Kidney capillary endothelial cell (primary cell): Measurements from ENCODE around the gene PPFIA2.
"Not testable (repeated sequence)": the region's sequence is repeated elsewhere in the genome, so short reads cannot be mapped to it uniquely, and the experiment has no call there.

ENCODE experiments used
- DNase-seq: peaks from one replicate; pipeline ENCODE4 v3.0.0-alpha.2; 2018; ENCODE audit warnings: low spot score

PPFIA2 gene

DNA sequence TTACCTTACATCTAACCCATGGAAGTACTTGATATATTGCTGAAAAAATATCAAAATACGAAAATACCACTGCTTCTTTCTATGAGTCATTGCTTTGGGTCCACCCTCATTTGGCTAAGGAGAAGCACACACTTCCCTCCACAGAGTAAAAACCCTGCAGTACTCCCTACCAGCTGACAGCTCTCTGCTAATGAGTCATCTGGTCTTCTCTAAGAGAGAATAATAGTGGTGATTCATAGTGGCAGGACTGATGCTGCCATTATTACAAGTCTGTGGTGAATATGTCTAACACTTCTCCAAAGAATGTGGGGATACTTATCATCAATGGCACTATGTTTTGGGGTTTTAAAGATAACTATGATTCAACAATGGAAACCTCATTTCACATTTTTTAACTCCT, 90.7 kb downstream of the PPFIA2 start:
- peak; percentile 51 for DNase-seq

DNA sequence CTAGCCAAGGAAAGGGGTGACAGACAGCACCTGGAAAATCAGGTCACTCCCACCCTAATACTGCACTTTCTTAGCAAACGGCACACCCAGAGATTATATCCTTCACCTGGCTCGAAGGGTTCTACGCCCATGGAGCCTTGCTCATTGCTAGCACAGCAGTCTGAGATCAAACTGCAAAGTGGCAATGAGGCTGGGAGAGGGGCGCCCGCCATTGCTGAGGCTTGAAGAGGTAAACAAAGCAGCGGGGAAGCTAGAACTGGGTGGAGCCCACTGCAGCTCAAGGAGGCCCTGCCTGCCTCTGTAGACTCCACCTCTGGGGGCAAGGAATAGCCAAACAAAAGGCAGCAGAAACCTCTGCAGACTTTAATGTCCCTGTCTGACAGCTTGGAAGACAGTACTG, 99.8 kb downstream of the PPFIA2 start:
- DNase-seq, result not testable (repeated sequence)

GRCh38 chr12:81644503-81644902, 114.6 kb downstream of the PPFIA2 start:
- DNase-seq, result peak; percentile 25

GRCh38 chr12:81639196-81639595, 120.0 kb downstream of the PPFIA2 start:
- DNase-seq, result no peak

DNA sequence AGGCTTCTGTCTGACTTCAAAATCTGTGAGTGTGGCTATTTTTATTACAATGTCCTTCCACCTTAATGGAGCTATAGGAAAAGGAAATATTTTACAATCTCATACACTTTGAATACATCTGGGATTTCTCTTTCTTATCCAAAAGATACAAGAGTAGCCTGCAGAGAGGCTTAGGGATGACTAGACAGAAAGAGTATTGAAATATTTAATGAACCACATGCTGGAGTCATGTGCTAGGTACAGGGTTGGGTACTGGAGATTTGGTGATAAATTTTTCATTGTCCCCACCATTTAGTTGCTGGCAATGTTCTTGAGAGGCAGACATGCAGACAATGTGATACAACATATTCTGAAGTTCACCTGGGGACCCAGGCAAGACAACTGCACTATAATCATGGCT, 126.0 kb downstream of the PPFIA2 start:
- no peak for DNase-seq

DNA sequence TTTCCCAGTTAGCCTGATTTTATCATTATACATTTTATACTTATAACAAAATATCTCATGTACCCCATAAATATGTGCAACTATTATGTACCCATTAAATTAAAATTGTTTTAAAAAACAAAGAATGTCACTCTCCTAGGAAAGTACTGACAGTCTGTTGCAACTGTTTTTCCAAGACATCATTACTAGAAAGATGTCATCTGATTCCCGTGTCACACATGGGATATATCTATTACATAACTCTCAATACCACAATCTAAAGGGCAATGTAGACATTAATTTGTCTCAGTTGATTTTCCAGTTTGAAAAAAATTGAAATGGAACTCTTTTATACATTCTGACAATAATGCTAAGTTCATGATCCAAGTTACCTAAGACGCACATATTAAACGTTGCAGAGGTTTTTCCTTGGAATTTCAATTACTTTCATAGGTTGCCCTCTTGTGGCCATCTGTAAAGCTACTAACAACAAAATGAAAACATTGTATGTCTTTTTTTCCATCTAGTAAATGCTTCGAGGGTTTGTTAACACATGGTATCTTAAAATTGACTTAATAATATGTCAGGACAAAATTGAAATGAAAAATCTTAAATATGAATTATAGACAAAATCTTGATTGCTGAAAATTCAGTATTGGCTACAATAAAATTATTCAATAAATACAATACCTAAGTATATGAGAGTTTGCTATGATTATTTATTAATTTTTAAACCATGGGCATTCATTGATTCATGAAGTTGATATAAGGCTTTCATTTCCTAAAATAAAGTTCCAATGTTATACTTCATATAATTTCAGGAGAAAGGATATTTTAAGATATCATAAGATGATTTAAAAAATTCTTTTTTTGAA, 131.6 kb downstream of the PPFIA2 start:
- peak; percentile 45 for DNase-seq

GRCh38 chr12:81626406-81626805, 132.7 kb downstream of the PPFIA2 start:
- DNase-seq, result no peak

DNA sequence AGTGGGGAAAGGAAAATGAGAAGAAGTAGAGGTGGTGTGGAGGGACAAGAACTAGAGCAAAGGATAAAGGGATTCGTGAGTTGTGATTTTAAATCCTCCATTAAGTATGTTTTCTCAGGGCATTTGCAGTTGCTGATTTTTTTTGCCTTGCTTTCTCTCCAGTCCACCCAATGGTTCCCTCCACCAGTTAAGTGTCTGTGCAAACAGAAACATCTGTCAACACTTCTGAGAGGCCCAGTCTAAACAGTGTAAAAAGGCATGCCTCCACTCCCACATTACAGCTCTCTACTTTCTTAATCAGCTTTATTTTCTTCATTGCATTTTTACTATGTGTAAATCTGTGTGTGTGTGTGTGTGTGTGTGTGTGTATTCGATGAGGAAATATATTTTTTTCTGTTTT, 141.2 kb downstream of the PPFIA2 start:
- no peak for DNase-seq

DNA sequence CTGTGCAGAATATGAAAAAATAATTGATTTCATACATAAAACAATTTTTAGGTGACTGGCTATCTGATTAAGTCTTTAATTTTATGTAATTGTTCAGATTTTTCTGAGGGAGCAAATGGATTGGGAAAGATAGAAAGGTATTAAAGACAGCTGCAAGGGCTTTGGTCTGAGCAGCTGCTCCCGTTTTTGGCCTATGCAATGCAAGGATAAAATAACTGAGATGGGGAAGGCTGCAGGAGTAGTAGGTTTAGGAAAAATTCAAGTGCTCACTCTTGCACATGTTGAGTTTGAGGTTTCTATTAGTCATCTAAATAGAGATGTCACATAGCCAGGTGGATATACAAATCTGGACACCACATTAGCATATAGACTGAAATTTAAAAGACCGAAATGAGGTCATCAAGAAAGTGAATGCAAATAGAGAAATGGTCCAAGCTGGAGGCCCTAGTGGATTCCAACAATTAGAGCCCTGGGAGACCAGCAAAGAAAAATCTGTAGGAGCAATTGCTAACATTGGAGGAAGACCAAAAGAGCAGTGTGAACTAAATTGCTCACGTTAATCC, 144.0 kb downstream of the PPFIA2 start:
- DNase-seq, result no peak

DNA sequence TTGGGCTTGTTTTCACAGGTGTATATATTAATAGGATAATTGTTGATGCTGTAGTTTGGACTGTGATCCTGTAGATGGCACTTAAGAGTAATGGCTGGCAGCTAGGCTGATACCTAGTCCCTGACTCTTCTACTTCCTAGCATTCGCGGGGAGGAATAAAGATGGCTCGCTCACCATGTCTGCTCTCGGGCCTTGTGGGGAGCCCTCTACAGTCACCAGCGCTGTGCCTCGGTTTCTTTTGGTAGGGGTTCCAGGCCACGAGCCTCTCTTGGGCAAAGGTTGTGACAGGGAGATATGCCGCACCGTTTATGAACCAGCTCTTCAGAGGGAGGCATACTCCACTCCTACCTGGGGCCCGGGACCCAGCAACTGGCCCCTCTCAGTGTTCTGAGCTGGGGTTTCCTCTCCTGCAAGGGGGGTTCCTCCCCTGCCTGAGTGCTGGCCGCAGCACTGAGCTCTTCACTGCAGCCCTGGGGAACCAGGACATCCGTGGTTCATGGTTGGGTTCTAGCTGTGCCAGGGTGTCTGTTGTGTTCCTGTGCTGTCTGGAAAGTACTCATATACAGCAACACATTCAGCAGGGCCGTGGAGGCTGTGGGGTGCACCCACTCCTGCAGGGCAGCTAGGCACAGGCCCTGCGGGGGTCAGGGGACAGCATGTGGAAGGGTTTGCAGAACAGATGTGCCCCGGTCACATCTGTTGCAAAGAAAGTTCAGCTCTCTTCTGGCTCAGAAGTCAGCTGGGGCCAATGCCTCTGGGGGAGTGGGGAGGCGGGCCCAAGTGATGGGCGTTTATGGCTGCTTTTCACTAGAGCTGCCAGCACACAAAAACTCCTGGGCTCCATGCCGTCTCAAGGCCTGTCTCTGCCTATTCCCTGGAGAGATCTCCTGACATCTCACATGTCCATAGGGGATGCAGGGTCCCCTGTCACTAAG, 147.9 kb downstream of the PPFIA2 start:
- DNase-seq, result no peak

DNA sequence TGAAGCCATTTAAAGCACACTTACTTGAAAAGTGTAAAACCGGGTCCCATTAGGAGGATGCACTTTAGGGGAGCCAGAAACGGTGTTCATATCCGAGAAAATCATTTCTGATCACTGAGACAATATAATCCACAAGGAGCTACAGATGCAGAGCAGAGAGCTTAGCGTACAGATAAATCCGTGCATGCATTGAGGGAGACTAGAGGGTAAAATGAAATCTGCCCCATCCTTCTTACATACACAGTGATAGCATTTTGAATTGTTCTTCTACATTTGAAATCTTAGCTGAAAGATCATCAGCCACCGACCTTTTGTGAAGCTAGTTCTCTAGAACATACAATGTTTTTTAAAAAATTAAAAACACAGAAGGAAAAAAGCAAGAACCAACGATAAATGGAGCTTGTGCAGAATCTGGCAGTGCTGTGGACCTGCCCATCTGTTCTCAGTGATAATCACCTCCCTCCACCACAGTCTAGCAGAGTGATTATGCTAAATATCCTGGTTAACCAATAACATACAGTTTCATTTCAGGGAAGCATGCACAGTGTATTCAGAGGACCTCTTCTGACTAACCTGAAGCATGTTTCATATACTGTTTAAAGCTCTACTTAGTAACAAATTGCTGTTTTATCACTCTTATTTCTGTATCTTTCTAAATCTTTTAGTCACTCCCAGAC, 161.1 kb downstream of the PPFIA2 start:
- no peak for DNase-seq

GRCh38 chr12:81596558-81596957, 162.6 kb downstream of the PPFIA2 start:
- no peak for DNase-seq

GRCh38 chr12:81591256-81591655, 167.9 kb downstream of the PPFIA2 start:
- DNase-seq, result no peak

GRCh38 chr12:81590703-81591102, 168.4 kb downstream of the PPFIA2 start:
- not testable (repeated sequence) for DNase-seq

DNA sequence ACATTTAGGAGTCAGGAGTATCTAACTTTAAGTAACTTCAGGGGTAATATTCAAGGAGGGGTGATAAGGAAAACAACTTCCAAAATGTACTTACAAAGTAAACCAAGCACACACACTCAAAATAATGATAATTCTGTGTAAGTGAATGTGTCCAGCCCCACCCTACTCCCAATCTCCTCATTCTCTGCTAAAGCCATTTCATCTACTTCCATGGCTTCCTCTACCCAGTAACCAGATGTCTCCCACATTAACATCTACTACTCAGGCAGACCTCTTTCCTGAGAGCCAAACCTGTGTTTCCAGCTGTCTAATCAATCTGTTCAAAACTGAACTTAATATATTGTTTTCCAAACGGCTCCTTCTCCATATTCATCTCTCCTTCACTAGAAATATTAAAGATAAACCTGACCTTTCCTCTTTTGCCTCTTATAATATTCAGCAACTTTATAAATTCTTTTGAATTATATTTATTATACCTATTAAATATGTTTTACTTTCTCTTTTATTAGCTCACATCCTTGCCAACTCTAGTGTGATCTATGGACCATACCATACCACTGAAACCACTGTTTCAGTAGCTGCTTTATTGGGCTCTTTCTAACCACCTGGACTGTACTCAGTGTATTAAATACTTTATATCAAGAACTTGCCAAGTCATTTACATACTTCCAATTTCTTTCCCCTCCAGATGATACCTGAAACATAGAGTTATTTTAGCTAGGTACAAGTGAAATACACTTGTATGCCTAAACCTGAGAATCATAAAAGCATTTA, 170.7 kb downstream of the PPFIA2 start:
- DNase-seq, result no peak

- no peak for DNase-seq
Measured at GRCh38 chr12:81585787-81586186, 173.4 kb downstream of the PPFIA2 start.

GRCh38 chr12:81573228-81573627, 185.9 kb downstream of the PPFIA2 start:
- DNase-seq, result no peak

DNA sequence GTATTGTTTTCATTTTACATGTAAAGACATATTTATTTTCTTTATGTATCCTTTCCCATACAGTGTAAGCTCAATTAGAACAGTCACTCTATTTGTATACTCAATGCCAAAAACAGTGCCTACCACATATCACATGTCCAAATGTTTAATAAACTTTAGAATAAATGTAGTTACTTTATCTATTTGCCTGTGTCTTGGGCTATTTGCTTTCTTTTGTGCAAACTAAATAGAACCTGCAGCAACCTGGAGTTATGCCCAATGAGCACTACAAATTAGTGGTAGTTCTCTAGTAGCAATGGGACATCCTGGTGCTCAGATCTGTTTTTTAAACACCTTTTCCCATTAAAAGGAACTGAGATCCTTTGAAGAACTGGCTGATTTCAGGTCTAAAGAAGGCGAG, 186.7 kb downstream of the PPFIA2 start:
- DNase-seq, result no peak

DNA sequence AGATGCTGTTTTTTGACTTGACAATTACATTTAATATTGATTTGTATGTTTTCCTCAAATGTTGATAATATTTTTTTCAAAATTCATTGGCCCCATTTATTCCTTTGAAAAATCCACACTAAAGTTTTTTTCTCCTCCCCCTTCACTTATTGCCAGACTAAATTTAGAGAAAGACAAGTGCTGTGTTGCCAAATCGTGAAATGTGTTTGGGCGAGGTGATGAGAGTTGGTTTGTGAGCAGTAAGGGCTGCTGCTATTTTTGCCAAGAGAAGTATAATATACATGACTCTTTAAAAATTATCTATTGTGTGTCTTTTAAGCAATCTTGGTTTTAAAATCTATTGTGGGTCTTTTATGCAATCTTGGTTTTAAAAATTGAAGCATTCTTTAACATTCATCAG, 188.9 kb downstream of the PPFIA2 start:
- DNase-seq, result no peak

DNA sequence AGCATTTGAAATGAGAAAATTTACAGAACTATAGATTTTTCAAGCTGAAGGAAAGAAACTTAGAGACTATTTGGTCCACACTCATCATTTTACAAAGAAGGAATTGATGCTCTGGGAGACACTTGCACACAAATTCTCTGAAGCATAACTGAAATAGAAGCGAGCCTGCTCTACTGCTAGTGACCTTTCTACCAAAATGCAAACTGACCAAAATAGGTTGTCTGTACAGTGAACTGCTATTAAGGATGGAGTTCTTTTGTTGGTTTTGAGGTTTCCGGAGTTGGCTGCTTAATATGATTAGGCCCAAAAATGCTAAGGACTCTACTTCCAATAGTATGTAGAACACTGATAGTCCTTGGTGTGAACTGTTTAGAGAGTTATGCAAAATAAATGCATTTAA, 194.9 kb downstream of the PPFIA2 start:
- no peak for DNase-seq

GRCh38 chr12:81558031-81558430, 201.1 kb downstream of the PPFIA2 start:
- no peak for DNase-seq
